NCI-H2196 treated with DMSO at 0.1 percent for 48 hours (cell line): ENCODE data around the gene SCAP.
"Not testable (repeated sequence)": the region's sequence is repeated elsewhere in the genome, so short reads cannot be mapped to it uniquely, and the experiment has no call there.

Experiments used
- DNase-seq: peaks from one replicate; lab custom pipeline; 2025; ENCODE audit not compliant: unreplicated experiment; lab: John Stamatoyannopoulos, UW

Gene SCAP

DNA sequence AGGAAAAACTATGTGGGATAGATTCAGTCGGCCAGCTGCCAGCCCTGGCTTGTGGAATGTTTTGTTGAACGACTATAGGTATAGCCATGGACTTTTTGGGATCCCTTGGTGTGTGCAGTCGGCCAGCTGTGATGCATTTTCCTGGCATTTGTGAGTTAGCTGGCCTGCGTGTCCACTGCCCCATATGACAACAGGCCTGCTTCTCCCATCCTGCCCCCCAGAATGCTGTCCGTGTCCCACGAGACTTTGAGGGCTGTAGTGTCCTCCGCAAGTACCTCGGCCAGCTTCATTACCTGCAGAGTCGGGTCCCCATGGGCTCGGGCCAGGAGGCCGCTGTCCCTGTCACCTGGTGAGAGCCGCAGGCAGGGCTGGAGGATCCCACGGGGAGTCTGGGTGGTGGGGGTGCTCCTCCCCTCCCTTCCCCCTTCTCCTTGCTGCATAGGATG lies 71.3 kb downstream of the SCAP start:
- no peak for DNase-seq

GRCh38 chr3:47399531-47400270 lies 76.0 kb downstream of the SCAP start:
- no peak for DNase-seq

DNA sequence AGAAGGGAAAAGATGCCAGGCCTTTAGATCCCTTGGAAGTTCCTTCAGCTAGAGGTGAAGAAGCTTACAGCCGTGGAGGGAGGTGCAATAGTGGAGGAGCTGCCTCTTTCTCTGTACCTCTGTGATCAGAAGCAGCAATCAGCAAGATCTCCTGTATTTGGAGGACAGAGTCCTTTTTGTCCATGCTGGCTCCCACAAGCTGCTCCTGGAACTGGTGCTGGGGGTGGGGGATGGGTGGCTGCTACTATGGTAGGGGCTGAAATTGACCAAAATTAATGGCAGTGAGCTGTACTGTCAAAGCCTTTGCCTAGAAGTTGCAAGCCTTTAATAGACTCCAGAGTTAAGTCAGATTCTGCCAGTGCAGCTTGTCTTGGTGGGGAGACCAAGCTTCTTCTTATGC lies 76.7 kb downstream of the SCAP start:
- DNase-seq, result no peak

- DNase-seq, result no peak
Observed at GRCh38 chr3:47398228-47398627, 77.5 kb downstream of the SCAP start.

DNA sequence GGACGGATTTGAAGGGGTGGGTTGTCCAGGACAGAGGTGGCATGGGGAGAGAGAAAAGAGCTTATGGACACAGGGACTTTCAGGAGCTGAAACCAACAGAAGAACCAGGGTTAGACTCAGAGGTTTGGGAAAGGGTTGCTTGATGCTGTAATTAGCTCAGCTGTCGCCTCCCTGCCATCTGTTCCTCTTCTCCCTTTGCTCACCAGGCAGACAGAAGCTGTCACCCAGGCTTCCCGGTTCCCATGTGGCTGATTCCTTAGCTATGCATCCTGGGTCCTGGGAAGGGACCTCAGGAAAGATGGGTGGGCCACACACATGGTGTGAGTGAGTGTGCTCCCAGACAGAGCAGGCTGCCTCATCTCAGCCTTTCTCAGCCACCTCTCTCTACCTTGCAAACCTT lies 80.9 kb downstream of the SCAP start:
- no peak for DNase-seq

GRCh38 chr3:47394140-47394870 lies 81.4 kb downstream of the SCAP start:
- no peak for DNase-seq

DNA sequence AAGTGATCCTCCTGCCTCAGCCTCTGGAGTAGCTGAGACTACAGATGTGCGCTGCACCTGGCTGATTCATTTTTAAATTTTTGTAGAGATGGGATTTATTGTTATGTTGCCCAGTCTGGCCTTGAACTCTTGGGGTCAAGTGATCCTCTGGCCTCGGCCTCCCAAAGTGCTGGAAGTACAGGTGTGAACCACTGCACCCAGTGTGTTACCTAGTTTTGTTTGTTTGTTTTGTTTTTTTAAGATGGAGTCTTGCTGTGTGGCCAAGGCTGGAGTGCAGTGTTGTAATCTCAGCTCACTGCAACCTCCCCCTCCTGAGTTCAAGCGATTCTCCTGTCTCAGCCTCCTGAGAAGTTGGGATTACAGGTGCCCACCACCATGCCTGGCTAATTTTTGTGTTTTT lies 82.8 kb downstream of the SCAP start:
- DNase-seq, result no peak

GRCh38 chr3:47385796-47386195 lies 89.9 kb downstream of the SCAP start:
- no peak for DNase-seq

GRCh38 chr3:47385007-47385406 lies 90.7 kb downstream of the SCAP start:
- no peak for DNase-seq

DNA sequence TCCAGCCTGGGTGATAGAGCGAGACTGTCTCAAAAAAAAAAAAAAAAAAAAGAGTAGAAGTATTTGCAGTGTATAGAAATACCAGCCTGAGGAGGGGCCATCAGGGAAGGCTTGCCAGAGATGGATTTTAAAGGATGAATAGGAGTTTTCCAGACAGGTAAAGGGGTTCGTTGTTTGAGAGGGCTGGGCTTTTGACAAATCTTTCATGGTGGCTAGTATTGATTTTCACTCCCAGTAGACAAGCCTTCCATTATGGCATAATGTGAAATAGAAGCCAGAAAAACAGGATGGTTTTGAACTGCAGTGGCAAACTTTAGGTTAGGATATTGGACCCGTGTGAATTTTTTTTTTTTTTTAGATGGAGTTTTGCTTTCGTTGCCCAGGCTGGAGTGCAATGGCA lies 91.3 kb downstream of the SCAP start:
- DNase-seq, result no peak

GRCh38 chr3:47381317-47382157 lies 94.2 kb downstream of the SCAP start:
- peak; percentile 33 for DNase-seq

DNA sequence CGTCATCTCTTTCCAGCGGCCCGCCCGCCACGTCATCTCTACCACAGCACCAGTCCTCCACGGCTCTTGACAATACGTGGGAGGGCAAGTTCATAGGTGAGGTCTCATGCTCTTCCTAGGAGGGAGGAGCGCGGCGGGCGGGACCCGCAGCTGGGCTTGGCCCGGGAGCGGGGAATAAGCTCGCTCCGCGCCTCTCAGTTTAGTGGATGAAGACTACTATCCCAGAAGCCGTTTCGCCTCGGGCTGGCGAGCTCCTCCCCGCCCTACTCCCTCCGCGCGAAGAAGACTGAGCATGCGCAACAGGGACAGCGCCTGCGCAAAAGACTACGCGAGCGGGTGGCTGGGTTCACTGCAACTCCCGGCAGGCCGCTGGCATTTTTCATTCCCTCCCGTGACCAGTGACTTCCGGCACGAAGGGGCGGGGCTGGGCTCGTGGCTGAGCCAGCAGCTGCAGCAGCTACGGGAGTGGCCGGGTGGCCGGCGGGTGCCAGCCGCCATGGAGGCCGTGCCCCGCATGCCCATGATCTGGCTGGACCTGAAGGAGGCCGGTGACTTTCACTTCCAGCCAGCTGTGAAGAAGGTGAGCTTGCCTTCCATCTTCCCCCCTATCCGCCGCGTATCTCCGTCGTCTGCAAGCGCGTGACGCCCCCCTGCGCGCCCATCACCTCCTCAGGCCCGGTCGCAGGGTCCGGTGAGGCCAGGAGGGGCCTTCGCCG lies 95.0 kb downstream of the SCAP start, which contains the start of gene PTPN23:
TSS of gene PTPN23 (plus strand) at position 421 of the 716 bp plus-strand sequence. CDS start at position 497, 76 bp downstream.
- peak; percentile 85 for DNase-seq

GRCh38 chr3:47380026-47380600 lies 95.6 kb downstream of the SCAP start:
- no peak for DNase-seq

GRCh38 chr3:47379411-47379899 lies 96.3 kb downstream of the SCAP start:
- no peak for DNase-seq

GRCh38 chr3:47378869-47379268 lies 96.9 kb downstream of the SCAP start:
- DNase-seq, result no peak

GRCh38 chr3:47377186-47377585 lies 98.6 kb downstream of the SCAP start:
- DNase-seq, result no peak

DNA sequence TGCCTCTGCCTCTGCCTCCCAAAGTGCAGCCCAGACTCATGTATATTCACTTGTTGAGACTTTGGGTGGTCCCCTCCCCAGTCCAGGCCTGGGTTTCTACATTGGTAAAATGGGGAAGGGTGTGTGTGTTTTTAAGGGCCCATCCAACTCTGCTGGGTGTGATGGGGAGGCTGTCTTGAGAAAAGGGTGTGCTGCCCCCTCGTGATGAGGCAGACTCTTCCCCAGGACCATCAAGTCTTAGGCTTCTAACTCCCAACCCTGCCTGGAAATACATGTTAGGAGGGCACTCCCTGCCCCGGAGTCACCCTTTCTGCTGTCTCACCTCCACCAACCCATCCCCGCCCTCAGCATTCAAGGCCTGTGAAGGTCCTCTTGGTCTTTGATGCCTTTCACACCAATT lies 99.3 kb downstream of the SCAP start:
- no peak for DNase-seq

DNA sequence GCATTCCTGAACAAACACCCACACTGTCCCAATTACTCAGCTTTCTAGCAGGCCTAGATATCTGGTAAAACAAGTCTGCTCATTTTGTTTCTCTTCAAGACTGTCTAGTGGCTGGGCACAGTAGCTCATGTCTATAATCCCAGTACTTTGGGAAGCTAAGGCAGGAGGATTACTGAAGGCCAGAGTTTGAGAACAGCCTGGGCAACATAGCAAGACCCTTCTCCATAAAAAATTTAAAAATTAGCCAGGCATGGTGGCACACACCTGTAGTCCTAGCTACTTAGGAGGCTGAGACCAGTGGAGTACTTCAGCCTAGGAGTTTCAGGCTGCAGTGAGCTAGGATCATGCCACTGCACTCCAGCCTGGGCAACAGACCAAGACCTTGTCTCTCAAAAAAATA lies 101.2 kb downstream of the SCAP start:
- no peak for DNase-seq

DNA sequence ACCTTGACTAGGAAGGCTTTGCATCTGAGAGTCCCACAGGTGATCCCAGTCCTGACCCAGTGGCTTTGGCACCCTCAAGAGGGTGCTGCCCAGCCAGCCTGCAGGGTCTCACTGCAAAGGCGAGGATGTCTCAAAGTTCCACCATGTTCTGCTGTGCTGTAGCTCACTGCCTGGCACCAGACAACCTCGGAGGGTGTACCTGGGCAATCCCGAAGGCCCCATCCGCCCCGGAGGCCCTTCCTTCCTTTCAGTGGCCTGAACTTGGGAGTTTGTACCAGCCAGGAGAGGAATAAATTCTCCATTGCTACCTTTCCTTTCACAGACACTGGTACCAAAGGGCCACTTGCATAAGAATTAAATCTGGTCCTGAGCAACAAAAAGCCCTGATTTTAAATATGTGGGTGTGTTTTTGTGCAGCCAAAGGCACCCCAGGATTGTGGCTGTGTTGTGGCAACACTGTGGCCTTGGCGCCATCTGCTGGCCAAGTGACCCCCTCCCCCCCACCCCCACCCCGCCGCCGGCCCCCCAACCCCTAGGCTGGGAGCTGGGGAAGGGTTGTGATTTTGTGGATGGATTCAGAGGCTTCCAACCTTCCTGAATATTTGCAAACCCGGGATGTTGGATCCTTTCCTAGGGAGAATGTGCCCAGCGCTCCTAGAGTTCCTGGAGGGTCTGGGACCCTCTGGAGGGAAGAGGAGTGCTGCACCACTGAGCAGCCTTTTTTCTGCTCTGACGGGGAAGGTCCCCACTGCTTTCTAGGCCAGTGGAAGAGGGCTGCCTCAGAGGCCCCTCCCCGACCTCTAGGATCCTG lies 104.6 kb downstream of the SCAP start:
- DNase-seq, result no peak

DNA sequence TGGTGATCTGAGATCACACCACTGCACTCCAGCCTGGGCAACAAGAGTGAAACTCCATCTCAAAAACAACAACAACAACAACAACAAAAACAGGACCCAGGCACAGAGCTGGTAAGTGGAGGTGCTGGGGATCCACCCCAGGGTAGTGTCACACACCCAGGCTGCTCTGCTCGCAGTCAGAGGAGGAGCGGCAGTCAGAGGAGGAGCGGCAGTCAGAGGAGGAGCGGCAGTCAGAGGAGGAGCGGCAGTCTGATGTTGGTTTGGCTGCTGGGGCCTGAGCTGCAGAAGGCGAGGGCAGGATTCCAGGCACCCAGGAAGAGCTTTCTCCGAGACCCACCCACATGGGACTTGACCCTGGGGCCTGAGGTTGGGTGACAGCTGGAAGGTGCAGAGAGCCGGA lies 105.7 kb downstream of the SCAP start:
- not testable (repeated sequence) for DNase-seq
